Stimulated activated CD4-positive, alpha-beta T cell treated with anti-CD3 and anti-CD28 coated beads, Interleukin-12 subunit alpha, Interleukin-12 subunit beta, amount 100 ng/mL, for 48 hours (primary cell): ENCODE data around the gene FRA10AC1.

Experiments
- DNase-seq, 3 donors: peaks; one replicate each; pipeline ENCODE4 v3.0.0-alpha.2; 2020; ENCODE audit warnings: low read depth in 2 of 3, low spot score in 1 of 3

Gene FRA10AC1

DNA sequence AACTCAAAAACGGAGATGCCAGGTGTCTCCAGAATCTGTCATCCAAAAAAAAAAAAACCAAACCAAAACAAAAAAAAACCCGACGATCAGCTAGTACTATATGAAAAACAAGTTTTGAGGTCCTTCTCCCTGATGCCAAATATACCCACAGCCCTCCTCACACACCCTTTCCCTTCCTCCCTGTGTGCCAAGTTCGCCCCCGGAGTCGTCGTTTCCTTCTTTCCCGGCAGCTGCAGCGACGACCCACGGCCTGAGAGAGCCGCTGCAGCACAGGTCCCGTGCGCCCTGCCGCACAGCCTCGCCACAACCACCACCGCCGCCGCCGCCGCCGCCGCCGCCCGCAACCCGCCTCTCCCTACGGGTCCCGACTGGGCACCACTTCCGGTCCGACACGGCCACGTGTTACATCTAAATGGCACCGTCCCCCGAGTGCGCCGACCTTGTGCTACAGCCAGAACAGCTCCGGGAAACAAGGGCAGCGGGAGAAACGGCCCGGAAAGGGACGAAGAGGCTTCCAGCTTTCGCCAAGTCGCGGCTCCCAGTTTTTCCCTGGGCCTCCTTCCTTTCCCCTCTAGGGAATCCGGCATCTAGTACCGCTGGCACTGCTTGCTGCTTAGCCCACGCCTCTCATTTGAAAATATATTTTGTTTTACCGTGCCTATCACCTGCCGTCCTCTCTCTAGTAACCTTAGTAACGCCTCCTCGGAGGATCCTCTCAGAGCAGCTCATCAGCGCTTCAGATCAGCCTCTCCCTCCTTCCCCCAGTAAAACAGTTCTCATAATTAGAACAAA lies at the start of gene FRA10AC1:
Gene FRA10AC1, minus strand, starts transcription at position 383 of the 792 bp plus-strand sequence. CDS start 2,486 bp downstream, outside the sequence.
- peak; percentile 82 to 94 (median 87) for DNase-seq

GRCh38 chr10:93751832-93752231 lies 49.4 kb upstream of the FRA10AC1 start:
- DNase-seq: no peak

DNA sequence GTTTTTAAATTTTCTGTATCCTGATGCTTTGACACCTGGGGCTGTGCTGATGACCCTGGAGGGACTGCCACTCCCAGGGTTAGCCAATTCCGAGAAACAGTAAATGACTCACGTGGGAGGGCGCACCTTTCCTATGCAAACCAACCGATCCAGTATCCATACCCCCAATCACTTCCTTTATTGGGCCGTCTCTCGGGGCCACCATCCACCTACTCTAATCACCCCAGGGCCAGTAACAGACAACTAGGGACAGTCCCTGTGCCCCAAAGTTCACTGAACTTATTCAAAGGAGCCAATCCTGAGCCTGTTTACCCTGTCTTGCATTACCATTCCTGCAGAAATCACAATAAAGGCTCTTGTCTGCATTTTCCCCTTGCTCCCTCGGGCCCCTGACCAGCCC lies 48.7 kb upstream of the FRA10AC1 start:
- DNase-seq: no peak

DNA sequence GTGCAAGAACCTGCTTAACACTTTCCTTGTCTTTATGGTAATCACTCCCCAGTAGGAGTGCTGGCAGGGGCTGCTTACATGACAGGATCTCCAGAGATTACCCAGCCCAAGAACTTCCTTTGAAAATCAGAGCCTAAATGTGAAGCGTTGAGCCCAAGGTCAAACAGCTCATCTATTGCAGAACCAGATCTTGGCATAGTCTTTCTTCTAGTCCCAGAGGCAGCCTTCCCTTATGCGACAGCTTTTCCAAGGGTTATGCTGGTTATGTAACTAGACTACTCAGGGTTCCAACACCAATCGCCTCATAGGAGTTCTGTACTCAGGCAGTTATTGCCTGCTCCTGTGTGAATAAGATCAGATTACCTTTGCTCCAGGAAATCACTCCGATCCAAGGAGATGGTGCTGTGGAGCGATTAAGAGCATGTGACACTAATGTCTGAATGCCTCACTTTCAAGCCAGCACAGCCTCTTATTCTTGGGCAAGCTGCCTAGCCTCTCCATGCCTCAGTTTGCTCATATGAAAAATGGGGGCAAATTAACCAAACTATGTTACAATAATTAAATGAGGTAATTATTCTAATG lies 46.9 kb upstream of the FRA10AC1 start:
- no peak for DNase-seq

GRCh38 chr10:93746844-93747284 lies 44.5 kb upstream of the FRA10AC1 start:
- DNase-seq: no peak

GRCh38 chr10:93745408-93746065 lies 43.1 kb upstream of the FRA10AC1 start:
- DNase-seq: no peak

DNA sequence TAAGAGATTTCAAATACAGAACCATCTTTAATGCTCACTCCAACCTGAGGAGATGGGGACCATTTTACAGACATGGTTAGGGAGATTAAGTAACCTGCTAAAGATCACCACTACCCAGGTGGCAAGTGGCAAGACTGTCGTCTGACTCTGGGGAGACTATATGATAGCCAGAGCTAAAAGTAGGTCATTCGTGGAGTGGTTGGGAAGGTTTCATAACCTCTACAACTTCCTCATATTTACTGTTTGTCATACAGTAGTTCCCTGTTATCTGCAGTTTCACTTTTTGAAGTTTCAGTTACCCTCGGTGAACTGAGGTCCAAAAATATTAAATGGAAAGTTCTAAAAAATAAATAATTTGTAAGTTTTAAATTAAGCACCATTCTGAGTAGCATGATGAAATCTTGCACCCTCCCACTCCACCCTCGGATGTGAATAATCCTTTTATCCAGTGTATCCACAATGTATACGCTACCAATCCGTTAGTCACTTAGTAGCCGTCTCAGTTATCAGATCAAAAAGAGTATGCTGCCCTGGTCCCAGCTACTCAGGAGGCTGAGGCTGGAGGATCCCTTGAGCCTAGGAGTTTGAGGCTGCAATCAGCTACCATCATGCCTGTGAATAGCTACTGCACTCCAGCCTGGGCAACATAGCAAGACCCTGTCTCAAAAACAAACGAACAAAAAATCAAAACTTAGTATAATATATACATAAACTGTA lies 40.4 kb upstream of the FRA10AC1 start:
- DNase-seq: no peak

DNA sequence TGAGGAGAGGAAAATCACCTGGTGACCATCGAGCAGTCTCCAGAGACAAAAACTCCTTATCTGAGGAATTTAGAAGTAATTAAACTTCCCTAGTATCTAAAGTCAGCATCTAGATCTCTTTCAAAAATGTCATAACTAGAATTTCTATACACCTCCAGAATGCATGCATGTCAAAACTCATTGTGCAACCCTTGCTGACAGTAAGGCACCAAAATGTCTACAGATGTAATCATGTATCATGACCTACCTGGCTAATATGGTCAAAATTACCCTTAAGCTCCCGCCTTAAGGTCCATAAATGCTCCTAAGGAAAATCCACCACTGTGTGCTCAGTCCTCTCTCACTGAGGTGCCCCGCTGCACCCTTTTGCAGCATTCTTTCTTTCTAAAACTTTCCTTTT lies 39.0 kb upstream of the FRA10AC1 start:
- DNase-seq: no peak

- no peak for DNase-seq
These were observed 23.6 kb upstream of the FRA10AC1 start for GRCh38 chr10:93726024-93726423.

DNA sequence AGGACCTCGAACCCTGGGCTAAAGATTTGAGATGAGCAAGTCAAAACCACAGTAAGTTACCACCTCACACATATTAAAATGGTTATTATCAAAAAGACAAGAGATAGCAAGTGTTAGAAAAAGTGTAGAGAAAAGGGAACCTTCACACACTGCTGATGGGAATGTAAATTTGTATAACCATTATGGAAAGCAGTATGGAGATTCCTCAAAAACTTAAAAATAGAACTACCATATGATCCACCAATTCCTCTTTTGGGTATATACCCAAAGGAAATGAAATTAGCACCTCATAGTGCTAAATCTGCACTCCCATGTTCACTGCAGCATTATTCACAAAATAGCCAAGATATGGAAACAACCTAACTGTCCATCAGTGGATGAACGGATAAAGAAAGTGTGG lies 20.8 kb upstream of the FRA10AC1 start:
- DNase-seq: no peak

DNA sequence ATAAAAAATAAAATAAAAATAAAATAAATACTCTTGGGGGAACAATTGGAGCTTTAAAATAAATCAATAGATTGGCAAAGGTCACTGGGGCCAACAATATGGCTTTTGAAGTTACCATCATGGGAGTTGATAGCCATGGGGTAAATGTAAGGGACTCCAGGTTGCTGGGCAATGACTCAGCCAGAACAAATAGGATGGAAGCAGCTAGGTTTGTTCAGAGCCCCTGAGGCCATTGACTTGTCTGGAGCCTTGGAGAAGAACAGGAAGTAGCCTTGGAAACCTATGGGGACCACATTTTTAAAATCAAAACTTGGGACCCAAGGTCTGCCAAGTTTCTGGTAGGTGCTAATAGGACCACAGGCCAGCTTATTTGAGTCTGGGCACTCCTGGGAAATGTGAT lies 20.2 kb upstream of the FRA10AC1 start:
- DNase-seq: no peak

- DNase-seq: no peak
These were observed 17.5 kb upstream of the FRA10AC1 start for GRCh38 chr10:93719901-93720300.

- no peak for DNase-seq
These were observed 16.7 kb upstream of the FRA10AC1 start for GRCh38 chr10:93718937-93719725.

GRCh38 chr10:93716766-93717165 lies 14.4 kb upstream of the FRA10AC1 start:
- DNase-seq: no peak

DNA sequence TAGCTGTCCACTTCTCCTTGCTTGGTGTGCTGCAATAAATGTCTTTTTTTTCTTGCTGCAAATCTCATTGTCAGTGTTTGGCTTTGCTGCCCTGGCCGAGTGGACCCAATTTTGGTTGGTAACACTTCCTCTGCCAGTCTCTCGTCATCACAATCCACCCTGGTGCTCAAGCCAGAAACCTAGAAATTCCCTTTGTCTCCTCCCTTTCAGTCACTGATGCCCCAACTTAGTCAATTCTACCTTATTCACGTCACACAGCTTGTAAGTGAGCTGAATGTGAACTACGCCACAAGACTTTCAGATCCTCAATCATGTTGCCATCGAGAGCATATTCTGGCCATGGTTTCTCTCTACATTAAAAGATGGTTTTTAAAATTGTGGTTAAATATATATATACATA lies 13.0 kb upstream of the FRA10AC1 start:
- DNase-seq: no peak

- no peak for DNase-seq
These were observed 10.2 kb upstream of the FRA10AC1 start for GRCh38 chr10:93712593-93712992.

- DNase-seq: no peak
These were observed 9.5 kb upstream of the FRA10AC1 start for GRCh38 chr10:93711891-93712290.

DNA sequence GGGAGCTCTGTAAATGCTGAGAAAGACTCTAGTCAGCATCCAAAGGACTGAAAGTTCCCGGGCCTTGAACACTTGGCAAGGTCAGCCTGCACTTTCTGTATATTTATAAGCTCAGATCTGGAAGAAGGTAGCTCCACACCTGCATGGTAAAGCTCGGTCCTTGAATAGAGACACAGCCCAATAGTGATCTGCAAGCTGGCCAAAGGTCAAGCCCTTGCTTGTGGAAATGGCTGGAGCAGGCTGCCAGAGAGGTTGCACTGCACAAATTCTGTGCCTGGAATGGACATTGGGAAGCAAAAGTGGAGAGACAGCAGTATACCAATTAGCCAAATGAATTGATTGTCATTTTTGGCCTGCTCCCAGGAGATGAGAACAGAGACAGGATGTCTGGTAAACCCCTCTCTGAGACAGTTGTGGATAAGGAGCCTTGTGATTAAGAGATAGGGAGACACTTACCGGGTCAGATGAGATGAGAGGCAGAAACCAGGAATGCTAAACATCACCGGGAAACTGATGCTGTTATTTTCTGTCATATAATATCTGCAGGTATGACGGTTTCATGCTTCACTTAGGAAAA lies 8.0 kb upstream of the FRA10AC1 start:
- DNase-seq: no peak

DNA sequence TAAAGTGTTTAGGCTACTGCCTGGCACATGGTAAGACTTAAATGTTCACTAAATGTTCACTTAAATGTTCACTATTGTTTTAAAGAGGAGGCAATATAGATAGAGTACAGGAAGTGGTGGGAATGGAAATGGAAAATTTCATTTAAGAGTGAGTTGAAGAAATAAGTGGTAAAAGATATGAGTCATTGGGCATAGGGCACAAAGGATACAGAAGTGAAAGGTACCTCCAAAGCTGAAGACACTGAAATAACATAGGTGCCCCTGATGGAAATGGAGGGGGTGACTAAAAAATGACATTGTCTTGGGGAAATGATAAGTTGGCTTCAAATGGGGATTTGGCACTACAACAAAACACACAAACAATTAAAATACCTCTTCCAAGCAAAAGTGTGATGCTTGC lies 5.2 kb upstream of the FRA10AC1 start:
- no peak for DNase-seq

GRCh38 chr10:93704451-93704850 lies 2.1 kb upstream of the FRA10AC1 start:
- no peak for DNase-seq
